Measurements from ENCODE around the gene L3MBTL4. TPM values are rescaled to one million over a fixed set of nuclear protein-coding genes. Genes with fewer than 3 reads are reported as not detected.

Gene L3MBTL4
- total RNA-seq, 4 donors from 2014 or later = 3.6 to 9.0 (median 5.0) TPM

- H3K9me3 ChIP-seq = no peaks in the 10 kb centered on the region
- H3K4me3 ChIP-seq = no peak overlapping the region
- no peaks in the 10 kb centered on the region for H3K36me3 ChIP-seq
- no peak for TF ChIP-seq POLR2A (IDR thresholded peaks at IDR 0.05)
- H3K4me1 ChIP-seq = peaks cover 0 to 15% (median 0%) of the 10 kb centered on the region in 3 donors
- no peak overlapping the region for H3K27ac ChIP-seq
- H3K27me3 ChIP-seq = no peaks in the 10 kb centered on the region
- WGBS, 2 donors = 91 to 96% methylated on average over 4 of the region's 4 CpGs
- intact Hi-C loops (cut with DNase I) = no loop called here
- no peak for DNase-seq
These were observed 163.6 kb downstream of the L3MBTL4 start for GRCh38 chr18:6251084-6251483.

- TF ChIP-seq POLR2A (IDR thresholded peaks at IDR 0.05) (no peak), CTCF (IDR thresholded peaks at IDR 0.05) (no peak)
- Histone ChIP-seq H3K27ac (no peak overlapping the region), H3K4me3 (no peak overlapping the region), H3K9me3 (no peaks in the 10 kb centered on the region), H3K36me3 (no peaks in the 10 kb centered on the region), H3K27me3 (no peaks in the 10 kb centered on the region), H3K4me1 (peaks cover 0 to 5% (median 0%) of the 10 kb centered on the region in 3 donors)
- WGBS, 2 donors = 71 to 72% methylated on average over 4 of the region's 4 CpGs
- intact Hi-C loops (cut with DNase I) = no loop called here
- no peak for DNase-seq
These were observed 164.9 kb downstream of the L3MBTL4 start for GRCh38 chr18:6249788-6250187.

GRCh38 chr18:6249170-6249569, 165.5 kb downstream of the L3MBTL4 start:
- TF ChIP-seq POLR2A (IDR thresholded peaks at IDR 0.05) = no peak
- TF ChIP-seq CTCF (IDR thresholded peaks at IDR 0.05) = no peak
- Histone ChIP-seq H3K4me3 (no peak overlapping the region), H3K4me1 (no peaks in the 10 kb centered on the region), H3K9me3 (no peaks in the 10 kb centered on the region), H3K36me3 (no peaks in the 10 kb centered on the region), H3K27ac (no peak overlapping the region), H3K27me3 (no peaks in the 10 kb centered on the region)
- DNase-seq = no peak
- intact Hi-C loops (cut with DNase I) = no loop called here
- WGBS, 2 donors = 68 to 74% methylated on average over 2 of the region's 2 CpGs

GRCh38 chr18:6248017-6248416, 166.7 kb downstream of the L3MBTL4 start:
- Histone ChIP-seq H3K27ac (no peak overlapping the region), H3K36me3 (no peaks in the 10 kb centered on the region), H3K4me3 (no peak overlapping the region), H3K27me3 (no peaks in the 10 kb centered on the region), H3K4me1 (no peaks in the 10 kb centered on the region), H3K9me3 (no peaks in the 10 kb centered on the region)
- 86 to 87% methylated on average over 2 of the region's 2 CpGs for WGBS, 2 donors
- no peak for DNase-seq
- TF ChIP-seq CTCF (IDR thresholded peaks at IDR 0.05) (no peak), POLR2A (IDR thresholded peaks at IDR 0.05) (no peak)
- intact Hi-C loops (cut with DNase I) = no loop called here

GRCh38 chr18:6242004-6242403, 172.7 kb downstream of the L3MBTL4 start:
- WGBS, 2 donors = 92 to 97% methylated on average over 11 of the region's 11 CpGs
- Histone ChIP-seq H3K27ac (no peak overlapping the region), H3K4me1 (no peaks in the 10 kb centered on the region), H3K4me3 (no peak overlapping the region), H3K36me3 (peaks cover 0 to 27% (median 0%) of the 10 kb centered on the region in 3 donors), H3K27me3 (no peaks in the 10 kb centered on the region), H3K9me3 (no peaks in the 10 kb centered on the region)
- TF ChIP-seq CTCF (IDR thresholded peaks at IDR 0.05) (no peak), POLR2A (IDR thresholded peaks at IDR 0.05) (no peak)
- no peak for DNase-seq
- intact Hi-C loops (cut with DNase I) = no loop called here

GRCh38 chr18:6239716-6240115, 175.0 kb downstream of the L3MBTL4 start:
- intact Hi-C loops (cut with DNase I) = no loop called here
- Histone ChIP-seq H3K9me3 (peaks cover 0 to 4% (median 0%) of the 10 kb centered on the region in 3 donors), H3K27ac (no peak overlapping the region), H3K4me1 (no peaks in the 10 kb centered on the region), H3K4me3 (no peak overlapping the region), H3K27me3 (no peaks in the 10 kb centered on the region), H3K36me3 (peaks cover 0 to 31% (median 0%) of the 10 kb centered on the region in 3 donors)
- no peak for DNase-seq
- no peak for TF ChIP-seq POLR2A (IDR thresholded peaks at IDR 0.05)
- TF ChIP-seq CTCF (IDR thresholded peaks at IDR 0.05) = no peak
- WGBS, 2 donors = 85 to 87% methylated on average over 6 of the region's 6 CpGs

Data from esophagus squamous epithelium (tissue), 5 donors.